Colonic mucosa (tissue), 4 donors: ENCODE measurements around the gene TRIP12. TPM values are rescaled to one million over a fixed set of nuclear protein-coding genes. Genes with fewer than 3 reads are reported as not detected.

Source experiments
- DNase-seq: peaks from one replicate; pipeline ENCODE4 v3.0.0-alpha.2; 2020
- H3K27ac ChIP-seq: fragments of 200-600 bp; one replicate; pipeline ENCODE4 v1.8.0; 2021
- H3K27me3 ChIP-seq: fragments of 200-600 bp; one replicate; pipeline ENCODE4 v1.8.0; 2021
- H3K36me3 ChIP-seq: fragments of 200-600 bp; one replicate; pipeline ENCODE4 v1.8.0; 2021
- H3K4me1 ChIP-seq: fragments of 200-600 bp; one replicate; pipeline ENCODE4 v1.8.0; 2021; ENCODE audit warnings: mild to moderate bottlenecking
- H3K4me3 ChIP-seq: fragments of 200-600 bp; one replicate; pipeline ENCODE4 v1.8.0; 2021
- H3K9ac ChIP-seq, 2 donors: one replicate each; pipeline ENCODE4 v1.7.0; 2013; ENCODE audit warnings: control low read depth in 2 of 2, low read depth in 2 of 2, low read length in 2 of 2
- H3K9me3 ChIP-seq: fragments of 200-600 bp; one replicate; pipeline ENCODE4 v1.8.0; 2021
- intact Hi-C: fragments of 100-400 bp; cut with DNase I; formaldehyde crosslinking; loops from one replicate; pipeline ENCODE4 v1.14.1; 2022
- total RNA-seq, 2 donors: library from RNA; stranded (reverse); fragmentation: NEBNext Ultra II Directional in 1 of 2; extraction: Animal tissue kit (Norgen Biotek cat#: 25700) in 1 of 2; gene quantifications; one replicate each; pipeline ENCODE4 v1.2.1, GENCODE V29; 2021
- TF ChIP-seq, protein P1 (sequence below): fragments of 200-600 bp; IDR thresholded peaks from one replicate; pipeline ENCODE4 v1.8.0; 2022; ENCODE audit warnings: antibody characterized with exemption, mild to moderate bottlenecking
- donor health status: healthy.
- donor health status: DM: no; HTN: no; CAD: no.
- donor health status: DM: no; HTN: no; CAD: no.

Gene TRIP12
- total RNA-seq, 2 donors from 2014 or later: 180 to 209 TPM

DNA sequence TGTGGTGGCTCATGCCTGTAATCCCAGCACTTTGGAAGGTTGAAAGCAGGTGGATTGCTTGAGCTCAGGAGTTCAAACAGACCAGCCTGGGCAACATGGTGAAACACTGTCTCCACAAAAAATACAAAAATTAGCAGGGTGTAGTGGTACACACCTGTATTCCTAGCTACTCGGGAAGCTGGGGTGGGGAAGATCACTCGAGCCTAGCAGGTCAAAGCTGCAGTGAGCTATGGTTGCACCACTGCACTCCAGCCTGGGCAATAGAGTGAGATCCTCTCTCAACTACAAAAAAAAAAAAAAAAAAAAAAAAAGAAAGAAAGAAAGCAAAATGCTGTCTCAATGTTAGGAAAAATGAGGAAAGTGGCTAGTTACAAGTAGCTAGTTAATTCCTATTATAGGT, 56.8 kb downstream of the TRIP12 start:
- H3K4me3 ChIP-seq: no peak overlapping the region
- H3K9me3 ChIP-seq: no peaks in the 10 kb centered on the region
- no peak overlapping the region for H3K9ac ChIP-seq
- peaks cover 1% of the 10 kb centered on the region for H3K36me3 ChIP-seq
- intact Hi-C loops: no loop called here
- no peak overlapping the region for H3K27ac ChIP-seq
- TF ChIP-seq, protein P1, sequence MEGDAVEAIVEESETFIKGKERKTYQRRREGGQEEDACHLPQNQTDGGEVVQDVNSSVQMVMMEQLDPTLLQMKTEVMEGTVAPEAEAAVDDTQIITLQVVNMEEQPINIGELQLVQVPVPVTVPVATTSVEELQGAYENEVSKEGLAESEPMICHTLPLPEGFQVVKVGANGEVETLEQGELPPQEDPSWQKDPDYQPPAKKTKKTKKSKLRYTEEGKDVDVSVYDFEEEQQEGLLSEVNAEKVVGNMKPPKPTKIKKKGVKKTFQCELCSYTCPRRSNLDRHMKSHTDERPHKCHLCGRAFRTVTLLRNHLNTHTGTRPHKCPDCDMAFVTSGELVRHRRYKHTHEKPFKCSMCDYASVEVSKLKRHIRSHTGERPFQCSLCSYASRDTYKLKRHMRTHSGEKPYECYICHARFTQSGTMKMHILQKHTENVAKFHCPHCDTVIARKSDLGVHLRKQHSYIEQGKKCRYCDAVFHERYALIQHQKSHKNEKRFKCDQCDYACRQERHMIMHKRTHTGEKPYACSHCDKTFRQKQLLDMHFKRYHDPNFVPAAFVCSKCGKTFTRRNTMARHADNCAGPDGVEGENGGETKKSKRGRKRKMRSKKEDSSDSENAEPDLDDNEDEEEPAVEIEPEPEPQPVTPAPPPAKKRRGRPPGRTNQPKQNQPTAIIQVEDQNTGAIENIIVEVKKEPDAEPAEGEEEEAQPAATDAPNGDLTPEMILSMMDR: no peak
- H3K4me1 ChIP-seq: no peaks in the 10 kb centered on the region
- DNase-seq: no peak
- H3K27me3 ChIP-seq: no peaks in the 10 kb centered on the region

DNA sequence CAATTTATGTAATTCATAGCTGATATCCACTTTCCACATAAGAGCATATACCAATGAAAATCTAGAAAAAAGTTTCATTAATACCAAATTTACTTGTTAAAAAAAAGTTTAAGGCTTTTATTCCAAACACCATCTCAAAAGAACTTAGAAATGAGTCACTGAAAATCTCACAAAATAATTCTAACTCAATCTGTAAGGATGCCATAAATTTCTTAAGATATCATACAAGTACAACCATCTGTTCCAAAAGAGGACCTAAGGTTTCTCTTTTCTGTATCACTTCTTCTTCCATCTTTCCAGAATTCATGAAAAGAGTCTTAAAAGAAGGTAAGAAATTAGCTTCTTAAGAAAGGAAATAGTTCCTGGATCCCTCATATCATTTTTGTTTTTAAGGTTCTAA, 60.4 kb downstream of the TRIP12 start:
- no peaks in the 10 kb centered on the region for H3K27me3 ChIP-seq
- H3K36me3 ChIP-seq: peaks cover 13% of the 10 kb centered on the region
- H3K9ac ChIP-seq: no peak overlapping the region
- DNase-seq: no peak
- no peaks in the 10 kb centered on the region for H3K9me3 ChIP-seq
- no peak overlapping the region for H3K4me3 ChIP-seq
- TF ChIP-seq, protein P1: no peak
- no peaks in the 10 kb centered on the region for H3K4me1 ChIP-seq
- intact Hi-C loops: no loop called here
- H3K27ac ChIP-seq: no peak overlapping the region

DNA sequence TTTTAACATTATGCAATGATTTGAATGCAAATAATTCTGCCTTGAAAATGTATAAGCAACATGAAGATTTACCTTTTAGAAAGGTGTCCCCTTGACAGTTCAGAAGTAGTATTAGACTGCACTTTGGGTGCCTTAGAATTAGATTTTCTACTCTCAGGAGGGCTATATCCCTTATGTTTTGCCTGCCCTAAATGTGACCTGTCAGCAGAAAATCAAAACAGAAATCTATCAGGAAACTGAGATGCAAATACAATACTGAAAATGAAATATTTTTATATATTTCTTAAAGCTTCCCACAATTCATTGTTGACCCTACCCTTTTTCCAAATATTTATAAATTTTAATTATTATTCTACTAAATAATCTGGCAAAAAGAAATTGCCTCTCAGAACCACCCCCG, 61.5 kb downstream of the TRIP12 start:
- intact Hi-C loops: no loop called here

DNA sequence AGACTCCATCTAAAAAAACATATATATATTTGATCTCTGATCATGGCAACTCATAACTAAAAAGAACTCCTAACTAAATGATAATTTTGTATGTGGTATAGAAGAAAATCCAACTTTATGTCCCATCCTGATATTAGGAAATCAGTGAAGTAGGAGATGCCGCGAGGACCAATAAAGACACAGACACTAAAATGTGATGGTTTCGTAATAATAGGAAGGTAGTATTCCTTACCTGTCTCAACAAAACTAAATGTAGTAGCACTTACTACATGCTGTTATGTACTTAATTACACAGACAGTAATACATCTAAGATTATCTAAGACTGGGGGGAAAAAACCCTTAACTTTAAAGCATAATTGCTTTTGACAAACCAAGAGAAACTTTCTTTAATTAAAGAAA, 63.5 kb downstream of the TRIP12 start:
- TF ChIP-seq, protein P1: no peak
- DNase-seq: no peak
- no peak overlapping the region for H3K27ac ChIP-seq
- no peaks in the 10 kb centered on the region for H3K4me1 ChIP-seq
- no peaks in the 10 kb centered on the region for H3K9me3 ChIP-seq
- no peak overlapping the region for H3K4me3 ChIP-seq
- H3K36me3 ChIP-seq: peaks cover 13% of the 10 kb centered on the region
- intact Hi-C loops: no loop called here
- no peak overlapping the region for H3K9ac ChIP-seq
- no peaks in the 10 kb centered on the region for H3K27me3 ChIP-seq

More for the DNA sequence above, 61.5 kb downstream of the TRIP12 start:
- no peak overlapping the region for H3K4me3 ChIP-seq
- H3K9me3 ChIP-seq: no peaks in the 10 kb centered on the region
- DNase-seq: no peak
- peaks cover 13% of the 10 kb centered on the region for H3K36me3 ChIP-seq
- no peak overlapping the region for H3K27ac ChIP-seq
- no peaks in the 10 kb centered on the region for H3K4me1 ChIP-seq
- H3K9ac ChIP-seq: no peak overlapping the region
- TF ChIP-seq, protein P1: no peak
- H3K27me3 ChIP-seq: no peaks in the 10 kb centered on the region

DNA sequence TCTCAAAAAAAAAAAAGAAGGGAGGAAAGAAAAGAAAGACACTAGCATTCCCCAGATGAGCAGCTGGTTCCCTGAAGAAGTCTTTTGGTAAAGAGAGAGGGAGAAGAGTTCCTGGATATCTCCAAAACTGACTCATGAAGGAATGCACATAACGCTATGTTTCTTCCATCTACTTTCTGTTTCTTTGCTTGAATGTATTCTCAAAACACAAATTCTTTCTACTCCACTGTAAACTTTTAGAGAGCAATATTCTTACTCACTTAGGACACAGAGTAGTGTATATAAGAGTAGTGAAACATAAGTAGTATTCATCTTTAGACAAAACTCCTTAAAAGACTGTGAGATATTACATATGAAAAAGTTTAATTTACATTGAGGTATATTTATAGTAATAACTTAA, 64.2 kb downstream of the TRIP12 start:
- no peak for DNase-seq
- TF ChIP-seq, protein P1: no peak
- peaks cover 13% of the 10 kb centered on the region for H3K36me3 ChIP-seq
- intact Hi-C loops: no loop called here
- no peaks in the 10 kb centered on the region for H3K27me3 ChIP-seq
- H3K4me1 ChIP-seq: no peaks in the 10 kb centered on the region
- no peaks in the 10 kb centered on the region for H3K9me3 ChIP-seq
- H3K4me3 ChIP-seq: no peak overlapping the region
- H3K27ac ChIP-seq: no peak overlapping the region
- H3K9ac ChIP-seq: no peak overlapping the region

DNA sequence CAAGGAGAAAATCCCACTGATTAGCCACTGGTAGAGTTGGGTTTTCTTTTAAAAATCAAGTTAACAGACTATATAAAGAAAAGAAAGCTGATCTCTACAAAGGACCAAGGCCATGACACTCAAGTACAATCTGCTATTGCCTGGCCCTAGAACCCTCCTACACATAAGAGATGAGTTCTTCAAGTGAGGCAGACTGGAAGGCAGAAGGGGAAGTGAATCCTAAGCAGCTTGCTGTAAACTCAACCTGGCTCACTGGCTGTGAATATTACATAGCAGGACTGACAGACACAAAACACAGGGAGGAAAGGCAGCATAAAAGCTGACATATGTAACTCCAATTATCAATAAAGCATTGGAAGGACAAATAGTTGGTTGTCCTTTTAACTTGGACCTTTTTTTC, 65.4 kb downstream of the TRIP12 start:
- Histone ChIP-seq H3K9me3 (no peaks in the 10 kb centered on the region), H3K36me3 (peaks cover 17% of the 10 kb centered on the region), H3K9ac (no peak overlapping the region), H3K27me3 (no peaks in the 10 kb centered on the region), H3K4me1 (no peaks in the 10 kb centered on the region), H3K27ac (no peak overlapping the region), H3K4me3 (no peak overlapping the region)
- DNase-seq: no peak
- TF ChIP-seq, protein P1: no peak
- intact Hi-C loops: no loop called here
